HCT116 (cell line): ENCODE results near the gene INF2. TPM values are rescaled to one million over a fixed set of nuclear protein-coding genes. Genes with fewer than 3 reads are reported as not detected.

Experiments
- ATAC-seq: fragments of 200-7000 bp; cut with Tn5 transposase; 2 replicates; pipeline ENCODE4 v1.9.1; 2020; ENCODE audit warnings: mild to moderate bottlenecking, moderate library complexity
- BruUV-seq: library from RNA; stranded (reverse); fragments of 400-500 nt; replicated peaks from 2 replicates; lab custom pipeline; 2021; lab: Mats Ljungman, UMichigan
- CTCF ChIA-PET: fragments of 300-600 bp; sonication (Branson Sonifier 250); formaldehyde crosslinking; loops from one replicate; lab custom pipeline; 2021; ENCODE audit warnings: antibody characterized with exemption; lab: Charles Lee
- POLR2A ChIA-PET: fragments of 300-600, 350-600 bp; sonication (Branson Sonifier 250); formaldehyde crosslinking; loops from one replicate; lab custom pipeline; 2021; ENCODE audit warnings: antibody characterized with exemption; lab: Charles Lee
- RAD21 ChIA-PET, 2 experiments: fragments of 300-600 bp; sonication (Branson Sonifier 250); formaldehyde crosslinking; loops; one replicate each; lab custom pipeline; 2023; ENCODE audit warnings: low total read pairs in 2 of 2; ENCODE audit not compliant: uncharacterized antibody in 2 of 2, unreplicated experiment in 2 of 2, low non-redundant PET in 1 of 2; lab: Charles Lee
- DNase-seq: peaks from one replicate; pipeline ENCODE4 v3.0.0-alpha.2; 2010; ENCODE audit warnings: low read depth, low spot score
- H2AFZ ChIP-seq: fragments of 200-600 bp; shearing (Covaris generic), sonication (generic); 2 replicates; pipeline ENCODE4 v1.6.1; 2017; ENCODE audit warnings: low read depth, mixed run types, mixed read lengths, antibody characterized with exemption, low read length; ENCODE audit not compliant: poor library complexity, severe bottlenecking
- H3K27ac ChIP-seq: 2 replicates; pipeline ENCODE4 v1.5.1; 2012; ENCODE audit warnings: low read depth, low read length
- H3K27me3 ChIP-seq: fragments of 200-600 bp; sonication (generic); 2 replicates; pipeline ENCODE4 v1.6.1; 2016; ENCODE audit warnings: mixed run types, low read length, mixed read lengths; ENCODE audit not compliant: insufficient read depth
- H3K36me3 ChIP-seq, 2 experiments: fragments of 200-500 bp in 1 of 2; fragments of 200-600 bp in 1 of 2; sonication (Bioruptor generic) in 1 of 2; sonication (generic) in 1 of 2; 2 replicates each; pipeline versions ENCODE4 v1.5.1 to v1.6.1; 2014 to 2016; ENCODE audit warnings: low read length in 2 of 2, inconsistent platforms in 1 of 2, mixed read lengths in 1 of 2, mixed run types in 1 of 2; ENCODE audit not compliant: insufficient read depth in 2 of 2, control insufficient read depth in 1 of 2
- H3K4me1 ChIP-seq, 2 experiments: fragments of 200-600 bp in 1 of 2; sonication (generic) in 1 of 2; 2 replicates each; pipeline versions ENCODE4 v1.5.1 to v1.6.1; 2012 to 2017; ENCODE audit warnings: low read length in 2 of 2, inconsistent platforms in 1 of 2, mild to moderate bottlenecking in 1 of 2, mixed read lengths in 1 of 2, mixed run types in 1 of 2, moderate library complexity in 1 of 2; ENCODE audit not compliant: insufficient read depth in 2 of 2, control insufficient read depth in 1 of 2
- H3K4me2 ChIP-seq: fragments of 200-600 bp; sonication (generic); 2 replicates; pipeline ENCODE4 v1.6.1; 2017; ENCODE audit warnings: mixed run types, low read length, mixed read lengths
- H3K4me3 ChIP-seq, 2 experiments: fragments of 200-600 bp in 1 of 2; sonication (generic) in 1 of 2; replicated peaks in 1 of 2; 2 replicates each; pipeline ENCODE4 v1.5.1; 2011 to 2016; ENCODE audit warnings: low read length in 2 of 2, control low read depth in 1 of 2, low read depth in 1 of 2, mild to moderate bottlenecking in 1 of 2, mixed read lengths in 1 of 2, mixed run types in 1 of 2
- H3K79me2 ChIP-seq: fragments of 200-600 bp; sonication (generic); 2 replicates; pipeline ENCODE4 v1.6.1; 2017; ENCODE audit warnings: mild to moderate bottlenecking, mixed run types, low read length, moderate library complexity, mixed read lengths; ENCODE audit not compliant: insufficient read depth
- H3K9ac ChIP-seq: fragments of 200-600 bp; sonication (generic); 2 replicates; pipeline ENCODE4 v1.6.1; 2016; ENCODE audit warnings: low read length, mixed read lengths
- H3K9me2 ChIP-seq: fragments of 200-600 bp; sonication (generic), shearing (Covaris generic); 2 replicates; pipeline ENCODE4 v1.6.1; 2017; ENCODE audit warnings: mixed run types, mild to moderate bottlenecking, moderate library complexity; ENCODE audit not compliant: insufficient read depth
- H3K9me3 ChIP-seq, 2 experiments: fragments of 200-500 bp in 1 of 2; fragments of 200-600 bp in 1 of 2; sonication (Bioruptor generic) in 1 of 2; sonication (generic) in 1 of 2; 2 replicates each; pipeline ENCODE4 v1.6.1; 2014 to 2017; ENCODE audit warnings: low read length in 2 of 2, mixed read lengths in 2 of 2, inconsistent platforms in 1 of 2, low read depth in 1 of 2, mild to moderate bottlenecking in 1 of 2, mixed run types in 1 of 2, moderate library complexity in 1 of 2; ENCODE audit not compliant: control insufficient read depth in 1 of 2, insufficient read depth in 1 of 2
- H4K20me1 ChIP-seq: fragments of 200-600 bp; sonication (generic), shearing (Covaris generic); 2 replicates; pipeline ENCODE4 v1.6.1; 2017; ENCODE audit warnings: mixed run types, mild to moderate bottlenecking, moderate library complexity; ENCODE audit not compliant: insufficient read depth
- CBX3 ChIP-seq: IDR thresholded peaks from 2 replicates; pipeline ENCODE4 v1.6.1; 2012; ENCODE audit warnings: low read depth
- CEBPB ChIP-seq: IDR thresholded peaks from 2 replicates; pipeline ENCODE4 v1.6.1; 2012; ENCODE audit warnings: low read depth
- EGR1 ChIP-seq: IDR thresholded peaks from 2 replicates; pipeline ENCODE4 v1.6.1; 2012; ENCODE audit warnings: low read depth
- ELF1 ChIP-seq: IDR thresholded peaks from 2 replicates; pipeline ENCODE4 v1.6.1; 2012; ENCODE audit warnings: low read depth, borderline replicate concordance
- EZH2 ChIP-seq: fragments of 200-600 bp; sonication (generic); IDR thresholded peaks from 2 replicates; pipeline ENCODE4 v1.6.1; 2017; ENCODE audit warnings: antibody characterized with exemption, mixed run types
- EZH2phosphoT487 ChIP-seq: fragments of 200-600 bp; IDR thresholded peaks from 2 replicates; pipeline ENCODE4 v1.6.1; 2018; ENCODE audit warnings: antibody characterized with exemption, borderline replicate concordance
- JUND ChIP-seq: IDR thresholded peaks from 2 replicates; pipeline ENCODE4 v1.6.1; 2012
- MAX ChIP-seq: IDR thresholded peaks from 2 replicates; pipeline ENCODE4 v1.6.1; 2012
- SIN3A ChIP-seq: IDR thresholded peaks from 2 replicates; pipeline ENCODE4 v1.6.1; 2012; ENCODE audit warnings: low read depth
- SP1 ChIP-seq: IDR thresholded peaks from 2 replicates; pipeline ENCODE4 v1.6.1; 2012; ENCODE audit warnings: low read depth
- SRF ChIP-seq: IDR thresholded peaks from 2 replicates; pipeline ENCODE4 v1.6.1; 2012; ENCODE audit warnings: low read depth
- YY1 ChIP-seq: IDR thresholded peaks from 2 replicates; pipeline ENCODE4 v1.6.1; 2011; ENCODE audit warnings: low read length, low read depth, moderate library complexity, mild to moderate bottlenecking; ENCODE audit not compliant: insufficient replicate concordance; ENCODE audit errors: extremely low read depth
- ZFX ChIP-seq: fragments of 450-650 bp; IDR thresholded peaks from 2 replicates; pipeline ENCODE4 v1.6.1; 2017
- ZNF274 ChIP-seq: fragments of 200-500 bp; sonication (Bioruptor generic); IDR thresholded peaks from 2 replicates; pipeline ENCODE4 v1.6.1; 2014; ENCODE audit warnings: mild to moderate bottlenecking, low read depth, low read length, inconsistent platforms
- intact Hi-C: fragments of 100-400 bp; cut with micrococcal nuclease; formaldehyde crosslinking; loops from 2 replicates; pipeline ENCODE4 v1.10.0; 2022
- total RNA-seq: library from RNA; stranded (reverse); gene quantifications from one replicate; pipeline ENCODE4 v1.2.1, GENCODE V29; 2021; ENCODE audit not compliant: unreplicated experiment

Gene INF2
- total RNA-seq, 1 experiment from 2014 or later, result 95.8 TPM

GRCh38 chr14:104700747-104701217, 11.4 kb downstream of the INF2 start:
- POLR2A ChIA-PET, result no interaction called here
- H3K9me2 ChIP-seq, result no peaks in the 10 kb centered on the region
- intact Hi-C loops, result no loop called here
- TF ChIP-seq YY1 (no peak), MAX (no peak), ZNF274 (no peak), SRF (no peak), CEBPB (no peak), EZH2phosphoT487 (no peak), JUND (no peak), ZFX (no peak), CBX3 (no peak), SP1 (no peak), EGR1 (no peak)
- ATAC-seq (no peak), DNase-seq (no peak)
- H3K4me3 ChIP-seq, result no peak overlapping the region
- peaks cover 49% of the 10 kb centered on the region for H3K79me2 ChIP-seq
- no peak overlapping the region for H3K9ac ChIP-seq
- peaks cover 7 to 14% of the 10 kb centered on the region in 2 experiments; a peak in 3 of 4 replicates for H3K4me1 ChIP-seq
- RAD21 ChIA-PET, result no interaction called here
- H3K9me3 ChIP-seq, result no peaks in the 10 kb centered on the region
- H3K27me3 ChIP-seq, result no peaks in the 10 kb centered on the region
- H3K27ac ChIP-seq, result no peak overlapping the region; the same call in 1 of the 2 replicates
- no peaks in the 10 kb centered on the region for H4K20me1 ChIP-seq
- H3K36me3 ChIP-seq, result peaks cover 22 to 26% of the 10 kb centered on the region in 2 experiments; a peak in 3 of 4 replicates
- CTCF ChIA-PET, result no interaction called here
- no peak overlapping the region for H3K4me2 ChIP-seq
- no TSS peak for BruUV-seq
- H2AFZ ChIP-seq, result no peak overlapping the region

GRCh38 chr14:104701383-104702076, 12.1 kb downstream of the INF2 start:
- H3K9me2 ChIP-seq, result no peaks in the 10 kb centered on the region
- no peaks in the 10 kb centered on the region for H3K27me3 ChIP-seq
- no peak overlapping the region for H2AFZ ChIP-seq
- ChIA-PET RAD21 (no interaction called here), POLR2A (no interaction called here), CTCF (no interaction called here)
- no peak overlapping the region for H3K4me2 ChIP-seq
- H3K36me3 ChIP-seq, result peaks cover 17 to 22% of the 10 kb centered on the region in 2 experiments; a peak in 3 of 4 replicates
- peaks cover 7 to 17% of the 10 kb centered on the region in 2 experiments for H3K4me1 ChIP-seq
- ATAC-seq (no peak), DNase-seq (no peak)
- no peak overlapping the region for H3K4me3 ChIP-seq
- intact Hi-C loops, result no loop called here
- no peak overlapping the region for H3K9ac ChIP-seq
- H3K79me2 ChIP-seq, result peaks cover 42% of the 10 kb centered on the region
- no TSS peak for BruUV-seq
- TF ChIP-seq SIN3A (no peak), SRF (no peak), ELF1 (no peak), EZH2 (no peak)
- H4K20me1 ChIP-seq, result no peaks in the 10 kb centered on the region
- H3K27ac ChIP-seq, result no peak overlapping the region; the same call in 1 of the 2 replicates
- no peaks in the 10 kb centered on the region for H3K9me3 ChIP-seq
